Upper lobe of left lung (tissue), 6 donors: Measurements from ENCODE around the gene CATSPERB. TPM values are rescaled to one million over a fixed set of nuclear protein-coding genes. Genes with fewer than 3 reads are reported as not detected.

Source experiments
- ATAC-seq, 2 donors: fragments of 200-7000 bp; cut with Tn5 transposase; one replicate each; pipeline ENCODE4 v1.9.1; 2022; ENCODE audit warnings: mild to moderate bottlenecking in 2 of 2, moderate library complexity in 2 of 2; ENCODE audit not compliant: low FRiP score in 2 of 2
- DNase-seq, 2 donors: peaks; one replicate each; pipeline ENCODE4 v3.0.0-alpha.2; 2019 to 2020
- H3K27ac ChIP-seq, 4 donors: fragments of 200-600 bp; sonication (generic); one replicate each; pipeline ENCODE4 v1.5.1; 2016 to 2019
- H3K27me3 ChIP-seq, 4 donors: fragments of 200-600 bp; sonication (generic); one replicate each; pipeline ENCODE4 v1.5.1; 2017 to 2019
- H3K36me3 ChIP-seq, 4 donors: fragments of 200-600 bp; sonication (generic); one replicate each; pipeline ENCODE4 v1.5.1; 2016 to 2019
- H3K4me1 ChIP-seq, 4 donors: fragments of 200-600 bp; sonication (generic); one replicate each; pipeline ENCODE4 v1.5.1; 2018 to 2019
- H3K4me3 ChIP-seq, 4 donors: fragments of 200-600 bp; sonication (generic); one replicate each; pipeline ENCODE4 v1.5.1; 2017 to 2019; ENCODE audit warnings: mild to moderate bottlenecking in 2 of 4, moderate library complexity in 1 of 4
- H3K9me3 ChIP-seq, 4 donors: fragments of 200-600 bp; sonication (generic); one replicate each; pipeline ENCODE4 v1.5.1; 2018 to 2019
- CTCF ChIP-seq, 6 experiments: fragments of 450-650 bp in 4 of 6; fragments of 200-600 bp in 2 of 6; sonication (generic) in 2 of 6; IDR thresholded peaks; one replicate each; pipeline ENCODE4 v1.5.1; 2016 to 2019; ENCODE audit warnings: antibody characterized with exemption in 6 of 6
- EP300 ChIP-seq, 4 donors: sonication (generic); formaldehyde crosslinking; IDR thresholded peaks; one replicate each; pipeline ENCODE4 v1.5.1; 2017; ENCODE audit warnings: antibody characterized with exemption in 4 of 4, control low read depth in 2 of 4
- POLR2A ChIP-seq, 4 donors: fragments of 450-650 bp; IDR thresholded peaks; one replicate each; pipeline ENCODE4 v1.5.1; 2016 to 2017; ENCODE audit warnings: antibody characterized with exemption in 4 of 4, mild to moderate bottlenecking in 2 of 4
- POLR2AphosphoS5 ChIP-seq, 2 donors: sonication (generic); formaldehyde crosslinking; IDR thresholded peaks; one replicate each; pipeline ENCODE4 v1.5.1; 2017; ENCODE audit warnings: antibody characterized with exemption in 2 of 2
- WGBS, 2 donors: methylation state at CpG; one replicate each; pipeline ENCODE4 v1.1.5; 2017 to 2018; 5-methylcytosine and 5-hydroxymethylcytosine counted together
- total RNA-seq, 6 donors: library from RNA; depleted of rRNA in 4 of 6; stranded (reverse); fragments of >200 nt in 4 of 6; gene quantifications; one replicate each; pipeline versions ENCODE4 v1.1.0 to v1.2.1, GENCODE V29; 2016 to 2021
- donor health status: DM: no; HTN: no; CAD: no; lungs with moderate emphysema.
- donor health status: DM: no; HTN: yes; CAD: no; lungs with severe emphysema.

The CATSPERB gene
- total RNA-seq, 6 donors from 2014 or later, result 0.63 to 16.8 (median 3.9) TPM

GRCh38 chr14:91554535-91555332 is 177.2 kb downstream of the CATSPERB start:
- no peak overlapping the region for H3K27ac ChIP-seq
- no peak for ATAC-seq
- H3K4me1 ChIP-seq, result no peaks in the 10 kb centered on the region
- H3K27me3 ChIP-seq, result no peaks in the 10 kb centered on the region
- no peak overlapping the region for H3K4me3 ChIP-seq
- DNase-seq, result no peak
- no peak for TF ChIP-seq POLR2AphosphoS5 (IDR thresholded peaks at IDR 0.05)
- no peak for TF ChIP-seq EP300 (IDR thresholded peaks at IDR 0.05)
- TF ChIP-seq POLR2A (IDR thresholded peaks at IDR 0.05), result no peak
- no peak for TF ChIP-seq CTCF (IDR thresholded peaks at IDR 0.05)
- H3K9me3 ChIP-seq, result no peaks in the 10 kb centered on the region
- WGBS, 2 donors, result 79 to 89% methylated on average over 8 to 11 of the region's 11 CpGs
- no peaks in the 10 kb centered on the region for H3K36me3 ChIP-seq

DNA sequence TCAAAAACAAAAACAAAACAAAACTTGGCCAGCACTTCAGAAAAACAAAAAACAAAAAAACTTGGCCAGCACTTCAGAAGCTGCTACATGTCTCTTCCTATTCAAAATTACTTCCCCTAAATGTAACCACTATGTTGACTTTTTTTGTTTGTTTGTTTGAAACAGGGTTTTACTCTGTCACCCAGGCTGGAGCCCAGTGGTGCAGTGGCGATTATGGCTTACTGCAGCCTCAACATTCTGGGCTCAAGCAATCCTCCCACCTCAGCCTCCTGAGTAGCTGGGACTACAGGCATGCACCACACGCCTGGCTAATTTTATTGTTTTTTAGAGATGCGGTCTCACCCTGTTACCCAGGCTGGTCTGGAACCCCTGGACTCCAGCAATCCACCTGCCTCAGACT is 183.8 kb downstream of the CATSPERB start:
- TF ChIP-seq POLR2A (IDR thresholded peaks at IDR 0.05) (no peak), EP300 (IDR thresholded peaks at IDR 0.05) (no peak), CTCF (IDR thresholded peaks at IDR 0.05) (no peak), POLR2AphosphoS5 (IDR thresholded peaks at IDR 0.05) (no peak)
- no peak overlapping the region for H3K27ac ChIP-seq
- H3K9me3 ChIP-seq, result no peaks in the 10 kb centered on the region
- no peaks in the 10 kb centered on the region for H3K36me3 ChIP-seq
- 88 to 97% methylated on average over 3 of the region's 3 CpGs for WGBS, 2 donors
- H3K4me1 ChIP-seq, result no peaks in the 10 kb centered on the region
- no peak overlapping the region for H3K4me3 ChIP-seq
- no peaks in the 10 kb centered on the region for H3K27me3 ChIP-seq
- no peak for DNase-seq
- no peak for ATAC-seq

- Histone ChIP-seq H3K4me3 (no peak overlapping the region), H3K4me1 (no peaks in the 10 kb centered on the region), H3K27ac (no peak overlapping the region), H3K36me3 (no peaks in the 10 kb centered on the region), H3K27me3 (no peaks in the 10 kb centered on the region), H3K9me3 (peaks cover 0 to 7% (median 2%) of the 10 kb centered on the region in 4 donors)
- TF ChIP-seq POLR2AphosphoS5 (IDR thresholded peaks at IDR 0.05), result no peak
- TF ChIP-seq CTCF (IDR thresholded peaks at IDR 0.05), result no peak
- TF ChIP-seq EP300 (IDR thresholded peaks at IDR 0.05), result no peak
- no peak for TF ChIP-seq POLR2A (IDR thresholded peaks at IDR 0.05)
- DNase-seq (no peak), ATAC-seq (no peak)
- WGBS, 2 donors, result 77% methylated on average over 5 of the region's 5 CpGs
Observed at GRCh38 chr14:91545946-91546716, 185.8 kb downstream of the CATSPERB start.

DNA sequence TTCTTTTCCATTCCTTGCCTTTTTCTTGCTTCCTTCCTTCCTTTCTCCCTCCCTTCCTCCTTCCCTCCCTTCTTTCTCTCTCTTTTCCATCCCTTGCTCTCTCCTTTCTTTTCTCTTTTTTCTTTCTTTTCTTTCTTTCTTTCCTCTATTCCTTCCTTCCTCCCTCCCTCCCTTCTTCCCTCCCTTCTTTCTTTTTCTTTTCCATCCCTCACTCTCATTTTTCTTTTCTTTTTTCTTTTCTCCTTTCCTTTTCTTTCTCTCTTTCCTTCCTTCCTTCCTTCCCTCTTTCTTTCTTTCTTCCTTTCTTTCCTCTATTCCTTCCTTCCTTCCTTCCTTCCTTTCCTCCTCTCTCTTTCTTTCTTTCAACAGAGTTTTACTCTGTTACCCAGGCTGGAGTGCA is 186.7 kb downstream of the CATSPERB start:
- no peak for DNase-seq
- H3K27me3 ChIP-seq, result no peaks in the 10 kb centered on the region
- no peak overlapping the region for H3K27ac ChIP-seq
- no peak overlapping the region for H3K4me3 ChIP-seq
- ATAC-seq, result no peak
- no peaks in the 10 kb centered on the region for H3K36me3 ChIP-seq
- H3K4me1 ChIP-seq, result no peaks in the 10 kb centered on the region
- H3K9me3 ChIP-seq, result peaks cover 0 to 7% (median 2%) of the 10 kb centered on the region in 4 donors
- TF ChIP-seq EP300 (IDR thresholded peaks at IDR 0.05) (no peak), POLR2AphosphoS5 (IDR thresholded peaks at IDR 0.05) (no peak), CTCF (IDR thresholded peaks at IDR 0.05) (no peak), POLR2A (IDR thresholded peaks at IDR 0.05) (no peak)
